Measurements from ENCODE around the gene RASGRF2.

GRCh38 chr5:81209386-81209785 lies 249.2 kb downstream of the RASGRF2 start:
- no peak for TF ChIP-seq POLR2AphosphoS5 (IDR thresholded peaks at IDR 0.05)
- no peak for TF ChIP-seq POLR2A (IDR thresholded peaks at IDR 0.05)
